AG04449 (cell line): ENCODE data around the gene CARF.
"Not testable (repeated sequence)": the region's sequence is repeated elsewhere in the genome, so short reads cannot be mapped to it uniquely, and the experiment has no call there.

Source experiments
- CTCF ChIA-PET: fragments of 350-600 bp; formaldehyde crosslinking; extraction: SDS; loops from one replicate; lab custom pipeline; 2021; ENCODE audit warnings: antibody characterized with exemption; lab: Yijun Ruan, JAX
- POLR2A ChIA-PET: fragments of 400-600, 350-600 bp; formaldehyde crosslinking; extraction: SDS; loops from one replicate; lab custom pipeline; 2020; ENCODE audit warnings: antibody characterized with exemption, inconsistent platforms; lab: Yijun Ruan, JAX
- DNase-seq: peaks from one replicate; pipeline ENCODE4 v3.0.0-alpha.2; 2010; ENCODE audit warnings: low read depth, low spot score
- H3K4me3 ChIP-seq: 2 replicates; pipeline ENCODE4 v1.5.1; 2011; ENCODE audit warnings: low read depth, mild to moderate bottlenecking, control low read depth, low read length
- TF ChIP-seq, protein P1 (sequence below): IDR thresholded peaks from one replicate; pipeline ENCODE4 v1.5.1; 2011; ENCODE audit warnings: mild to moderate bottlenecking, moderate library complexity, low read length, control low read depth, inconsistent platforms; ENCODE audit not compliant: insufficient read depth; ENCODE audit errors: missing control alignments

The CARF gene

DNA sequence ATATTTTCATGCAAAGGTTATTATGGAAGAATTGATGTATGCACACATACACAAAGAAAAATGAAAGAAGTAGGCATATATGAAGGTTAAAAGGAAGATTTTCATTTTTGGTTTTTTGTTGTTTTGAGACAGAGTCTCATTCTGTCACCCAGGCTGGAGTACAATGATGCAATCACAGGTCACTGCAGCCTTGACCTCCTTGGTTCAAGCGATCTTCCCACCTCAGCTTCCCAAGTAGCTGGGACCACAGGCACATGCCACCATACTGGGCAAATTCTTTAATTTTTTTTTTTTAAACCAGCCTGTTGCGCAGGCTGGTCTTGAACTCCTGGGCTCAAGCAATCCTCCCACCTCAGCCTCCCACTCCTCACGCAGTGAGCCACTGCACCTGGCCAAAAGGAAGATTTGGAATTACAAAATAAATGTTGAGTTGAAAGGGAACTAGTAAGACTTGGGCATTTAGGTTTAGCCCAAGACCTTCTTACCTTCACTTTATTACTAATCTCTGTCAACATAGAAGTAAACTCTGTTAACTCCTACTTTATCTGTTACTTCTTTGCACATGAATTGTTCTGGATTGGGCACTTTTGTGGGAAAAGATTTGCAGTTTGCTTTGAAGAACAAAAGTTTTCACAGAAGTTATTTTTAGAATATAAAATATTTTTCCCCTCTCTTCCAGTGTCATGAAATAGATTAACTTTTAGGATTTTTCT is 70.9 kb downstream of the CARF start:
- H3K4me3 ChIP-seq, result no peak overlapping the region
- CTCF ChIA-PET, result interaction anchor here (1.3 kb wide), 1 partner anchor 394 kb away, joined by 3 read pairs; no protein-coding TSS in a partner anchor
- POLR2A ChIA-PET, result no interaction called here
- DNase-seq, result no peak
- TF ChIP-seq, protein P1, sequence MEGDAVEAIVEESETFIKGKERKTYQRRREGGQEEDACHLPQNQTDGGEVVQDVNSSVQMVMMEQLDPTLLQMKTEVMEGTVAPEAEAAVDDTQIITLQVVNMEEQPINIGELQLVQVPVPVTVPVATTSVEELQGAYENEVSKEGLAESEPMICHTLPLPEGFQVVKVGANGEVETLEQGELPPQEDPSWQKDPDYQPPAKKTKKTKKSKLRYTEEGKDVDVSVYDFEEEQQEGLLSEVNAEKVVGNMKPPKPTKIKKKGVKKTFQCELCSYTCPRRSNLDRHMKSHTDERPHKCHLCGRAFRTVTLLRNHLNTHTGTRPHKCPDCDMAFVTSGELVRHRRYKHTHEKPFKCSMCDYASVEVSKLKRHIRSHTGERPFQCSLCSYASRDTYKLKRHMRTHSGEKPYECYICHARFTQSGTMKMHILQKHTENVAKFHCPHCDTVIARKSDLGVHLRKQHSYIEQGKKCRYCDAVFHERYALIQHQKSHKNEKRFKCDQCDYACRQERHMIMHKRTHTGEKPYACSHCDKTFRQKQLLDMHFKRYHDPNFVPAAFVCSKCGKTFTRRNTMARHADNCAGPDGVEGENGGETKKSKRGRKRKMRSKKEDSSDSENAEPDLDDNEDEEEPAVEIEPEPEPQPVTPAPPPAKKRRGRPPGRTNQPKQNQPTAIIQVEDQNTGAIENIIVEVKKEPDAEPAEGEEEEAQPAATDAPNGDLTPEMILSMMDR, result no peak

- no peak for DNase-seq
- no peak overlapping the region for H3K4me3 ChIP-seq
- CTCF ChIA-PET, result no interaction called here
- TF ChIP-seq, protein P1, result no peak
- POLR2A ChIA-PET, result no interaction called here
These were observed 77.7 kb downstream of the CARF start for GRCh38 chr2:202989749-202990148.

DNA sequence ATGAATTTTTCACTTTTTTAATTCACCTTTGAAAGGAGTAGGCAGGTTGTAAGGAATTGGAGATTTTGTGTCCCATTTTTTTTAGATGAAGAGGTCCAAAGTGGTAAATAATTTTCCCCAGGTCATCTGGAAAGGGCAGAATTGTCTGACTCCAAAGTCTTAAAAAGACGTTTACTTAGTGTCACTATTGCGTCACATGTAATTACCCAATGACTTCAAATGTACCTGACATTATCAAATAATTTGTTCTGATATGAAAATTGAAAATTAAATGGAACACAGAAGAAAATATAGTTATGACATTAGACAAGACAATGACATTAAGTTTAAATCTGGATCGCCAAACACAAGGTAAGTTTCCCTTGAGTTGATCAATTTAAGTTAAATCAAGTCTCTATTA is 78.4 kb downstream of the CARF start:
- DNase-seq, result no peak
- ChIA-PET POLR2A (no interaction called here), CTCF (no interaction called here)
- no peak overlapping the region for H3K4me3 ChIP-seq
- TF ChIP-seq, protein P1, result no peak

DNA sequence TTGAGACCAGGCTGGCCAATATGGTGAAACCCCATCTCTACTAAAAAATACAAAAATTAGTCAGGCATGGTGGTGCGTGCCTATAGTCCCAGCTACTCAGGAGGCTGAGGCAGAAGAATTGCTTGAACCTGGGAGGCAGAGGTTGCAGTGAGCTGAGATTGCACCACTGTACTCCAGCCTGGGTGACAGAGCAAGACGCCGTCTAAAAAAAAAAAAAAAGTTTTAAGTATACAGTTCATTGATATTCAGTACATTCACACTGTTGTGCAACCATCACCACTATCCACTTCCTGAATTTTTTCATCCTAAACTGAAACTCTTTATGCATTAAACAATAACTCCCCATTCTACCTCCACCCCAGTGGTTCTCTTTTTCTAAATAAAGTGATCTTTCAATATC is 85.0 kb downstream of the CARF start:
- POLR2A ChIA-PET, DNase-seq, CTCF ChIA-PET, H3K4me3 ChIP-seq: not testable (repeated sequence)

DNA sequence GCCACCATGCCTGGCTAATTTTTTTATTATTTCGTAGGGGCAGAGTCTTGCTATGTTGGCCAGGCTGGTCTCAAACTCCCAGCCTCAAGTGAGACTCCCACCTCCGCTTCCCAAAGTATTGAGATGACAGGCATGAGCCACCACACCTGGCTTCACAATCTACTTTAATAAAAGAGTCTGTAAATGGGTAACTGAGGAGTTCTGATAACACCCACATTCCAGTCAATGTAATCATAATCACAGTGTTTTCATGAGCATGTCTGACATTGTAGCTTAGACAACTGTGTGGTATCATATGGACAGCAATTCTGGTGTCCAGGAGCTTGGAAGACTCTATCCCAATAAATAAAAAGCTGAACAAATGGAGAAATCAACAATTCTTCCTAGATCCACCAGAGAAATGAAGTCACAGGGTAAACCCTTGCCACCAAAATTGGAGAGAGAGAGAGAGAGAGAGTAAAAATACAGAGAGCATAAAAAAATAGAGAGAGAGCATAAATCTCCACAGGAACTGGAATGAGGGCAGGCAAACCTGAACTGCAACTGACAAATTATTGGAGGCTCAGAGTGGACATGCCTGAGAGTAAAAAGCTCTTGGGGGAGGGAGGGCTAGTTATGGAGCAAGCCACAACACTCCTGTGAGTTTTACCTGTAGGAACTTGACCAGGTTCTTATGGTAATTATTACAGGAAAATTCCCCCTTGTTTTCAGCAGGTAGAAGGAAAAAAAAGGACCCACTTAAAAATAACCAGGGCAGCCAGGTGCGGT is 90.2 kb downstream of the CARF start:
- TF ChIP-seq, protein P1, result no peak
- no peak for DNase-seq
- H3K4me3 ChIP-seq, result no peak overlapping the region
- ChIA-PET POLR2A (no interaction called here), CTCF (no interaction called here)

GRCh38 chr2:203003716-203004115 is 91.6 kb downstream of the CARF start:
- DNase-seq, result no peak
- no peak overlapping the region for H3K4me3 ChIP-seq
- POLR2A ChIA-PET, result no interaction called here
- TF ChIP-seq, protein P1, result no peak
- CTCF ChIA-PET, result no interaction called here
